OCI-LY3 (cell line): ENCODE measurements around the gene FAM229B.

Experiments
- CTCF ChIP-seq: fragments of 200-600, 300-600 bp; sonication (generic); IDR thresholded peaks from 2 replicates; pipeline ENCODE4 v1.5.1; 2014; ENCODE audit warnings: antibody characterized with exemption, low read length, low read depth
- EZH2phosphoT487 ChIP-seq: fragments of 200-600 bp; shearing (Covaris generic); IDR thresholded peaks from 2 replicates; pipeline ENCODE4 v1.6.1; 2018; ENCODE audit warnings: antibody characterized with exemption, mixed run types, low read depth

DNA sequence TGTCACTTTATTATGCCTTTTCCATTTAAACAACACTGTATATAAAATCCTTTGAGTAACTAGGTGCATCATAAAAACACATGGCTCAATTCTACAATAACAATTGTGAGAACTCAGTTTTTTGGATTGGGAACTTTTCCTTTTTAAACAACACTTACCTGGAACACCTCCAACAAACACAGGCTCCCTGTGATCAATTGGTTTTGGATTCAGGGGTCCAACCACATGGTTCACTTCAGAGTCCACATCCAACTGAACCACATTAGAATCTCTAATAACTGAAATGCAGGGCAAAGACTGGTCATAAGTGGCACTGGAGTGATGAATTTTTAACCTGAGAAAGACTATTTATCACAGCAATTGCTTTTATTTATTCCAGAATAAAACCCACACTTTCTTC, 26.5 kb downstream of the FAM229B start:
- TF ChIP-seq CTCF (no peak), EZH2phosphoT487 (no peak)
